Lower leg skin (tissue), 3 donors: ENCODE measurements around the gene ACTG1.

Experiments
- CTCF ChIP-seq, 3 donors: fragments of 450-650 bp; IDR thresholded peaks; one replicate each; pipeline ENCODE4 v1.5.1; 2016; ENCODE audit warnings: antibody characterized with exemption in 3 of 3, mild to moderate bottlenecking in 3 of 3, moderate library complexity in 2 of 3
- POLR2A ChIP-seq, 2 donors: fragments of 450-650 bp; IDR thresholded peaks; one replicate each; pipeline ENCODE4 v1.6.1; 2016 to 2017; ENCODE audit warnings: antibody characterized with exemption in 2 of 2, mild to moderate bottlenecking in 1 of 2, moderate library complexity in 1 of 2

GRCh38 chr17:81545160-81545949, 32.8 kb upstream of the ACTG1 start:
- TF ChIP-seq CTCF (IDR thresholded peaks at IDR 0.05) (no peak), POLR2A (IDR thresholded peaks at IDR 0.05) (no peak)
